Measurements from ENCODE around the gene DDX47. TPM values are rescaled to one million over a fixed set of nuclear protein-coding genes. Genes with fewer than 3 reads are reported as not detected.
A peak's percentile ranks its signal among the peaks of the same experiment; 100 is the strongest.

DDX47 gene
- total and polyA plus RNA-seq, 7 donors, result 39.6 to 69.5 (median 50.4) TPM

GRCh38 chr12:12810553-12811021 is 2.6 kb upstream of the DDX47 start:
- no peaks in the 10 kb centered on the region for H3K27me3 ChIP-seq (ENCODE audit: insufficient read depth in 3 of 3, low read length in 2 of 3)
- H3K4me3 ChIP-seq, result no peak overlapping the region
- H3K9me3 ChIP-seq, result no peaks in the 10 kb centered on the region
- no peak overlapping the region for H3K27ac ChIP-seq
- peaks cover 17% of the 10 kb centered on the region for H3K4me1 ChIP-seq
- no peak for TF ChIP-seq CTCF (IDR thresholded peaks at IDR 0.05)
- WGBS, 3 donors, result 79 to 88% (median 83%) methylated on average over 10 of the region's 10 CpGs
- DNase-seq (no peak), ATAC-seq (no peak)
- peaks cover 2 to 14% of the 10 kb centered on the region in 2 donors for H3K36me3 ChIP-seq (ENCODE audit: insufficient read depth in 1 of 2, low read depth in 1 of 2)
- intact Hi-C loops (cut with DNase I), result loop anchor here in 1 of 2 donors (10.0 kb wide), 1 partner anchor 666 kb away; no protein-coding TSS in a partner anchor

- Histone ChIP-seq H3K27me3 (ENCODE audit: insufficient read depth in 3 of 3, low read length in 2 of 3) (no peaks in the 10 kb centered on the region), H3K36me3 (ENCODE audit: insufficient read depth in 1 of 2, low read depth in 1 of 2) (peaks cover 3 to 15% of the 10 kb centered on the region in 2 donors), H3K4me1 (peaks cover 23% of the 10 kb centered on the region), H3K4me3 (no peak overlapping the region), H3K27ac (no peak overlapping the region), H3K9me3 (no peaks in the 10 kb centered on the region)
- TF ChIP-seq CTCF (IDR thresholded peaks at IDR 0.05), result no peak
- intact Hi-C loops (cut with DNase I), result loop anchor here in 1 of 2 donors (10.0 kb wide), 1 partner anchor 667 kb away; no protein-coding TSS in a partner anchor
- ATAC-seq (no peak), DNase-seq (no peak)
- 89 to 93% (median 90%) methylated on average over 3 of the region's 3 CpGs for WGBS, 3 donors
These were observed 1.8 kb upstream of the DDX47 start for GRCh38 chr12:12811343-12811742.

- peaks cover 32% of the 10 kb centered on the region for H3K4me1 ChIP-seq
- H3K36me3 ChIP-seq (ENCODE audit: insufficient read depth in 1 of 2, low read depth in 1 of 2), result peaks cover 3 to 22% of the 10 kb centered on the region in 2 donors
- 95 to 97% (median 95%) methylated on average over 5 of the region's 5 CpGs for WGBS, 3 donors
- ATAC-seq, result no peak
- no peaks in the 10 kb centered on the region for H3K9me3 ChIP-seq
- H3K27me3 ChIP-seq (ENCODE audit: insufficient read depth in 3 of 3, low read length in 2 of 3), result no peaks in the 10 kb centered on the region
- no peak overlapping the region for H3K27ac ChIP-seq
- intact Hi-C loops (cut with DNase I), result loop anchor here in 1 of 2 donors (10.0 kb wide), 1 partner anchor 667 kb away; no protein-coding TSS in a partner anchor
- no peak for DNase-seq
- TF ChIP-seq CTCF (IDR thresholded peaks at IDR 0.05), result no peak
- no peak overlapping the region for H3K4me3 ChIP-seq
These were observed 972 bp upstream of the DDX47 start for GRCh38 chr12:12812174-12812573.

- TF ChIP-seq CTCF (IDR thresholded peaks at IDR 0.05), result no peak
- H3K4me1 ChIP-seq, result peaks cover 32% of the 10 kb centered on the region
- DNase-seq (no peak), ATAC-seq (no peak)
- H3K4me3 ChIP-seq, result peak overlapping the region; percentile 78
- 68 to 76% (median 75%) methylated on average over 14 of the region's 14 CpGs for WGBS, 3 donors
- no peaks in the 10 kb centered on the region for H3K27me3 ChIP-seq (ENCODE audit: insufficient read depth in 3 of 3, low read length in 2 of 3)
- H3K36me3 ChIP-seq (ENCODE audit: insufficient read depth in 1 of 2, low read depth in 1 of 2), result peaks cover 5 to 22% of the 10 kb centered on the region in 2 donors
- intact Hi-C loops (cut with DNase I), result loop anchor here in 1 of 2 donors (10.0 kb wide), 1 partner anchor 668 kb away; no protein-coding TSS in a partner anchor
- H3K27ac ChIP-seq, result peak overlapping the region; percentile 77
- no peaks in the 10 kb centered on the region for H3K9me3 ChIP-seq
These were observed 477 bp upstream of the DDX47 start for GRCh38 chr12:12812618-12813119.

Measured in psoas muscle (tissue), 8 donors.